Stimulated activated naive CD8-positive, alpha-beta T cell treated with anti-CD3 and anti-CD28 coated beads, Interleukin-15, Interleukin-2, amounts not matched to agents 100 ng/mL and 50 ng/mL, for 24 hours (primary cell): ENCODE data around the gene PTPRC.
"Not testable (repeated sequence)": the region's sequence is repeated elsewhere in the genome, so short reads cannot be mapped to it uniquely, and the experiment has no call there.

Source experiments
- H3K27ac Mint-ChIP-seq: one replicate; pipeline ENCODE4 v1.8.0; 2021; ENCODE audit warnings: mild to moderate bottlenecking, mixed read lengths
- H3K27me3 Mint-ChIP-seq: one replicate; pipeline ENCODE4 v1.8.0; 2021; ENCODE audit warnings: mixed read lengths
- H3K36me3 Mint-ChIP-seq: one replicate; pipeline ENCODE4 v1.8.0; 2021; ENCODE audit warnings: low read depth, mixed read lengths
- H3K4me1 Mint-ChIP-seq: one replicate; pipeline ENCODE4 v1.8.0; 2021; ENCODE audit warnings: low read depth, mixed read lengths
- H3K4me3 Mint-ChIP-seq: one replicate; pipeline ENCODE4 v1.8.0; 2021; ENCODE audit warnings: mild to moderate bottlenecking, mixed read lengths
- H3K9me3 Mint-ChIP-seq: one replicate; pipeline ENCODE4 v1.8.0; 2021; ENCODE audit warnings: mixed read lengths

PTPRC gene, protein sequence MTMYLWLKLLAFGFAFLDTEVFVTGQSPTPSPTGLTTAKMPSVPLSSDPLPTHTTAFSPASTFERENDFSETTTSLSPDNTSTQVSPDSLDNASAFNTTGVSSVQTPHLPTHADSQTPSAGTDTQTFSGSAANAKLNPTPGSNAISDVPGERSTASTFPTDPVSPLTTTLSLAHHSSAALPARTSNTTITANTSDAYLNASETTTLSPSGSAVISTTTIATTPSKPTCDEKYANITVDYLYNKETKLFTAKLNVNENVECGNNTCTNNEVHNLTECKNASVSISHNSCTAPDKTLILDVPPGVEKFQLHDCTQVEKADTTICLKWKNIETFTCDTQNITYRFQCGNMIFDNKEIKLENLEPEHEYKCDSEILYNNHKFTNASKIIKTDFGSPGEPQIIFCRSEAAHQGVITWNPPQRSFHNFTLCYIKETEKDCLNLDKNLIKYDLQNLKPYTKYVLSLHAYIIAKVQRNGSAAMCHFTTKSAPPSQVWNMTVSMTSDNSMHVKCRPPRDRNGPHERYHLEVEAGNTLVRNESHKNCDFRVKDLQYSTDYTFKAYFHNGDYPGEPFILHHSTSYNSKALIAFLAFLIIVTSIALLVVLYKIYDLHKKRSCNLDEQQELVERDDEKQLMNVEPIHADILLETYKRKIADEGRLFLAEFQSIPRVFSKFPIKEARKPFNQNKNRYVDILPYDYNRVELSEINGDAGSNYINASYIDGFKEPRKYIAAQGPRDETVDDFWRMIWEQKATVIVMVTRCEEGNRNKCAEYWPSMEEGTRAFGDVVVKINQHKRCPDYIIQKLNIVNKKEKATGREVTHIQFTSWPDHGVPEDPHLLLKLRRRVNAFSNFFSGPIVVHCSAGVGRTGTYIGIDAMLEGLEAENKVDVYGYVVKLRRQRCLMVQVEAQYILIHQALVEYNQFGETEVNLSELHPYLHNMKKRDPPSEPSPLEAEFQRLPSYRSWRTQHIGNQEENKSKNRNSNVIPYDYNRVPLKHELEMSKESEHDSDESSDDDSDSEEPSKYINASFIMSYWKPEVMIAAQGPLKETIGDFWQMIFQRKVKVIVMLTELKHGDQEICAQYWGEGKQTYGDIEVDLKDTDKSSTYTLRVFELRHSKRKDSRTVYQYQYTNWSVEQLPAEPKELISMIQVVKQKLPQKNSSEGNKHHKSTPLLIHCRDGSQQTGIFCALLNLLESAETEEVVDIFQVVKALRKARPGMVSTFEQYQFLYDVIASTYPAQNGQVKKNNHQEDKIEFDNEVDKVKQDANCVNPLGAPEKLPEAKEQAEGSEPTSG (N-terminal part only)

GRCh38 chr1:198638894-198639635, at the start of gene PTPRC:
Gene PTPRC, plus strand, starts transcription at chr1:198639040. Its CDS starts 229 bp downstream, at chr1:198639269.
- H3K4me3 Mint-ChIP-seq = peak within 1 kb of the TSS; percentile 95
- H3K27ac Mint-ChIP-seq = peak within 1 kb of the TSS; percentile 93
- no peaks in the 10 kb centered on the region for H3K27me3 Mint-ChIP-seq
- peaks cover 1% of the 10 kb centered on the region for H3K9me3 Mint-ChIP-seq
- H3K4me1 Mint-ChIP-seq = peaks cover 66% of the 10 kb centered on the region
- H3K36me3 Mint-ChIP-seq = peaks cover 42% of the 10 kb centered on the region

DNA sequence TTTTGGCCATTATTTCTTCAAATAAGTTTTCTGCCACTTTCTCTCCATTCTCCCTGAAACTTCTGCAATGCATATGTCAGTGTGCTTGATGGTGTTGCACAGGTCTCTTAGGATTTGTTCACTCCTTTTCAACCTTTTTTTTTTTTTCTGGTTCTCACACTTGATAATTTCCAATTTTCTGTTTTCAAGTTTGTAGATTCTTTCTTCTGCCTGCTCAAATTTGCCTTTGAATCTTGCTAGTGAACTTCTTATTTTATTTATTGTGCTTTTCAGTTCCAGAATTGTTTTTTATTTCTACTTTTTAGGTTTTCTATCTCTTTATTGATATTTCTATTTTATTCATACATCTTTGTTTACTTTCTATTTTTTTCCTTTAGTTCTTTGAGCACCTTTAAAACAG, 48.4 kb upstream of the PTPRC start:
- peaks cover 31% of the 10 kb centered on the region for H3K9me3 Mint-ChIP-seq

DNA sequence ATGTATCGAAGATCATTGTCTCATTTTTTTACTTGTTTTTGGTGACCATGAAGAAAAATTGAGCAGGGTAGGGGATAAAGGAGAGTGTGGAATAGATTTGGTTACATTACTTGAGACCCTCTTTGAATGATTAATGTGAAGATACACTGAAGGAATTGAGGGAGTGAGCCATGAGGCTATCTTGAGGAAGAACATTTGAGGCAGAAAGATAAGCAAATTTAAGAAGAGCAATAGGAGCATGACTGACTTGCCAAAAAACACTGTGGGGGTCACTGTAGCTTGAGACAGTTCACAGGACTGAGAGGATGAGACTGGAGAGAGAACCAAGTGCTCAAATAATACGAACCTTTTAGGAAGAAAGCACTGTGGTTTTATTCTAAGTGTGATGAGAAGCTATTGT, 43.1 kb upstream of the PTPRC start:
- H3K27ac Mint-ChIP-seq = no peak overlapping the region
- no peaks in the 10 kb centered on the region for H3K27me3 Mint-ChIP-seq
- H3K36me3 Mint-ChIP-seq = peaks cover 17% of the 10 kb centered on the region
- no peak overlapping the region for H3K4me3 Mint-ChIP-seq
- H3K4me1 Mint-ChIP-seq = peaks cover 67% of the 10 kb centered on the region
- H3K9me3 Mint-ChIP-seq = peaks cover 15% of the 10 kb centered on the region

More for the DNA sequence above, 48.4 kb upstream of the PTPRC start:
- peaks cover 23% of the 10 kb centered on the region for H3K4me1 Mint-ChIP-seq
- no peak overlapping the region for H3K4me3 Mint-ChIP-seq
- H3K36me3 Mint-ChIP-seq = peaks cover 26% of the 10 kb centered on the region
- H3K27ac Mint-ChIP-seq = peak overlapping the region; percentile 39
- H3K27me3 Mint-ChIP-seq = no peaks in the 10 kb centered on the region

- peak overlapping the region; percentile 93 for H3K27ac Mint-ChIP-seq
- peaks cover 9% of the 10 kb centered on the region for H3K9me3 Mint-ChIP-seq
- H3K36me3 Mint-ChIP-seq = peaks cover 25% of the 10 kb centered on the region
- no peaks in the 10 kb centered on the region for H3K27me3 Mint-ChIP-seq
- peak overlapping the region; percentile 76 for H3K4me3 Mint-ChIP-seq
- H3K4me1 Mint-ChIP-seq = peaks cover 88% of the 10 kb centered on the region
Observed at GRCh38 chr1:198597690-198598430, 41.0 kb upstream of the PTPRC start.

DNA sequence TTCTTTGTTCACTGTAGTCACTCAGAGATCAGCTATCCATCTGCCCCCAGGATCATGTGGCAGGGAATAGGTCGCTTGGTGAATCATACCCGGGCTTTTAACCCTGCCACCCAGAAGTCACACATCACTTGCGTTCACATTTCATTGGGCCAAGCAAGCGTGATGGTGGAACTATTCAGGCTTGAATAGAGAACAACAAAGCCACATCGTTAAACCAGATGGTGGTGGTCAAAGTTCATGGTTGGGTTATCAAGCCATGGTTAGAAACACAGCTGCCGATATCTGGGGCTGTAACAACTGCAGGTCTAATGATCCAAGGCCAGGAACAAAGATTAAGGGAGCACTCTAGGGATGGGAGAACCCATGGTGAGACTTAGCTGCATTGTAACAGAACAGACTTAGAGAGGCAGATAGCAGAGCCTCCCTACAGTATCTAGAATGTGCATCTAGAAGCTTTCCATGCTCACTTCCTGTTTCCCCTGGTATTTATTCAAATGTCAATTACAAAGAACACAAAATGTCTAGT, 40.0 kb upstream of the PTPRC start:
- Mint-ChIP-seq H3K4me3 (peak overlapping the region; percentile 76), H3K27ac (peak overlapping the region; percentile 93), H3K36me3 (peaks cover 25% of the 10 kb centered on the region), H3K9me3 (peaks cover 9% of the 10 kb centered on the region), H3K4me1 (peaks cover 93% of the 10 kb centered on the region), H3K27me3 (no peaks in the 10 kb centered on the region)

DNA sequence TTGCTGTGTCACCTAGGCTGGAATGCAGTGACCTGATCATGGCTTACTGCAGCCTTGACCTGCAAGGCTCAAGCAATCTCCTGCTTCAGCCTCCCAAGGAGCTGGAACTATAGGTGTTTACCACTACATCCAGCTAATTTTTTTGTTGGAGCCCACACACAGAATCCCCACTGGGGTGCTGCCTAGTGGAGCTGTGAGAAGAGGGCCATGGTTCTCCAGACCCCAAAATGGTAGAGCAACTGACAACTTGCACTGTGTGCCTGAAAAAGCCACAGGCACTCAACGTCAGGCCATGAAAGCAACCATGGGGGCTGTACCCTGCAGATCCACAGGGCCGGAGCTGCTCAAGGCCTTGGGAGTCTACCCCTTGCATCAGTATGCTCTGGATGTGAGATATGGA, 39.1 kb upstream of the PTPRC start:
- H3K4me1 Mint-ChIP-seq = peaks cover 92% of the 10 kb centered on the region
- peak overlapping the region; percentile 93 for H3K27ac Mint-ChIP-seq
- no peaks in the 10 kb centered on the region for H3K27me3 Mint-ChIP-seq
- peaks cover 9% of the 10 kb centered on the region for H3K9me3 Mint-ChIP-seq
- H3K4me3 Mint-ChIP-seq = no peak overlapping the region
- H3K36me3 Mint-ChIP-seq = peaks cover 24% of the 10 kb centered on the region

- Mint-ChIP-seq H3K27me3 (no peaks in the 10 kb centered on the region), H3K27ac (peak overlapping the region; percentile 87), H3K4me3 (no peak overlapping the region), H3K9me3 (peaks cover 9% of the 10 kb centered on the region), H3K36me3 (peaks cover 21% of the 10 kb centered on the region), H3K4me1 (peaks cover 92% of the 10 kb centered on the region)
Observed at GRCh38 chr1:198600906-198601305, 37.9 kb upstream of the PTPRC start.

DNA sequence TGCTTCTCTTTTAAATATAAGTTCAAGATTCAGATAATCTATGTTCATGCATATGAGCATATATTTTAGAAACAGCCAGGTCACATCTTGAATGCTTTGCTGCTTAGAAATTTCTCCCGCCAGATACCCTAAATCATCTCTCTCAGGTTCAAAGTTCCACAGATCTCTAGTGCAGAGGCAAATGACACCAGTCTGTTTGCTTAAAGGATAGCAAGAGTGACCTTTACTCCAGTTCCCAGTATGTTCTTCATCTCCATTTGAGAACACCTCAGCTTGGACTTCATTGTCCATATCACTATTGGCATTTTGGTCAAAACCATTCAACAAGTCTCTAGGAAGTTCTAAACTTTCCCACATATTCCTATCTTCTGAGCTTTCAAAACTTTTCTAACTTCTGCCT, 37.5 kb upstream of the PTPRC start:
- peaks cover 19% of the 10 kb centered on the region for H3K36me3 Mint-ChIP-seq
- peaks cover 92% of the 10 kb centered on the region for H3K4me1 Mint-ChIP-seq
- not testable (repeated sequence) for H3K27me3 Mint-ChIP-seq

GRCh38 chr1:198601936-198602889, 36.6 kb upstream of the PTPRC start:
- peaks cover 9% of the 10 kb centered on the region for H3K9me3 Mint-ChIP-seq
- peaks cover 16% of the 10 kb centered on the region for H3K36me3 Mint-ChIP-seq
- H3K4me1 Mint-ChIP-seq = peaks cover 89% of the 10 kb centered on the region
- peak overlapping the region; percentile 87 for H3K27ac Mint-ChIP-seq
- H3K4me3 Mint-ChIP-seq = peak overlapping the region; percentile 44
- H3K27me3 Mint-ChIP-seq = no peaks in the 10 kb centered on the region

More for the DNA sequence above, 37.5 kb upstream of the PTPRC start:
- peak overlapping the region; percentile 87 for H3K27ac Mint-ChIP-seq
- H3K9me3 Mint-ChIP-seq = not testable (repeated sequence)
- peak overlapping the region; percentile 14 for H3K4me3 Mint-ChIP-seq

DNA sequence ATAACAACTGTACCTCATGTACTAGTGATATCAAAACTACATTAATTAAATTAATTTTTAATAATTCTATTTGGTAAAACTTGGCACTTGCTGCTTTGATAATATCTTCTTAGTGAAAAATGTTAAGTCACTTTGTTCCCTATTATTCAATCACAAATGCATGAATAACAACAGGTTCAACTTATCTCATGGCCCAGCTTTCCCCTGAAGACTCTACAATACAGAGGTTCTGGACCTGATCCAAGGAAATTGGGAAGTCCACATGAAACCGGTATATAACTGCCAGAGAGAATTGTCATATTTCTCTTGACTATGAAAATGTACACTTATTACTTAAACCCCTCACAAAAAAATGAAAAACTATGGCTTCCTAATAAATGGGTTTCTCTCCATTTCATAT, 33.9 kb upstream of the PTPRC start:
- no peaks in the 10 kb centered on the region for H3K27me3 Mint-ChIP-seq
- peaks cover 9% of the 10 kb centered on the region for H3K9me3 Mint-ChIP-seq
- H3K4me1 Mint-ChIP-seq = peaks cover 74% of the 10 kb centered on the region
- no peak overlapping the region for H3K27ac Mint-ChIP-seq
- no peak overlapping the region for H3K4me3 Mint-ChIP-seq
- peaks cover 16% of the 10 kb centered on the region for H3K36me3 Mint-ChIP-seq

DNA sequence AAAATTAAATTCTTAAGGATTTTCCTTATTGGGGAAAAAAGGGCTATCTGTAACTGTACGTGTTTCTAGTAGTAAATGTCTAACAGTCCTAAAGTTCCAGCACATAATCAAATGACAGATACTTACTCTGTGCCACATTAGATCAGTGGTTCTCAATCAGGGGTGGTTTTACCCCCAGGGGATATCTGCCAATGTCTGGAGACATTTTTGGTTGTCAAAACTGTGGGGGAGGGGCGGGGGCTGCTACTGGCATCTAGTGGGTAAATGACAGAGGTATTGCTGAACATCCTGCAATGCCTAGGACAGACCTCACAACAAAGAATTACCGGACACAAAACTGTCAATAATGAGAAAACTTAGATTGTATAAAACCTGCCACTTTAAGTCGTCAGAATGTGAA, 33.4 kb upstream of the PTPRC start:
- Mint-ChIP-seq H3K4me1 (peaks cover 72% of the 10 kb centered on the region), H3K27me3 (no peaks in the 10 kb centered on the region), H3K9me3 (peaks cover 4% of the 10 kb centered on the region), H3K36me3 (peaks cover 11% of the 10 kb centered on the region), H3K27ac (no peak overlapping the region), H3K4me3 (no peak overlapping the region)

GRCh38 chr1:198606020-198606438, 32.8 kb upstream of the PTPRC start:
- peak overlapping the region; percentile 29 for H3K27ac Mint-ChIP-seq
- peaks cover 6% of the 10 kb centered on the region for H3K36me3 Mint-ChIP-seq
- peaks cover 72% of the 10 kb centered on the region for H3K4me1 Mint-ChIP-seq
- H3K27me3 Mint-ChIP-seq = no peaks in the 10 kb centered on the region
- no peak overlapping the region for H3K4me3 Mint-ChIP-seq
- no peaks in the 10 kb centered on the region for H3K9me3 Mint-ChIP-seq
